Measurements from ENCODE around the gene TAF3. TPM values are rescaled to one million over a fixed set of nuclear protein-coding genes. Genes with fewer than 3 reads are reported as not detected.

The TAF3 gene
- total and polyA plus RNA-seq, 2 experiments from 2014 or later, result 4.1 to 6.4 TPM

GRCh38 chr10:8006274-8006999, 188.1 kb downstream of the TAF3 start:
- WGBS (ENCODE audit: low lambda C conversion rate, missing lambda C conversion rate), result 88% methylated on average over 10 of the region's 10 CpGs

GRCh38 chr10:8009031-8009430, 190.7 kb downstream of the TAF3 start:
- Histone ChIP-seq H2AFZ (no peak overlapping the region), H3K9me3 (ENCODE audit: low read depth) (no peaks in the 10 kb centered on the region), H3K79me2 (no peaks in the 10 kb centered on the region), H3K27ac (no peak overlapping the region), H3K4me2 (no peak overlapping the region), H3K4me1 (ENCODE audit: insufficient read depth) (peaks cover 6% of the 10 kb centered on the region), H3K36me3 (replicated peaks; ENCODE audit: insufficient read depth, low read depth) (no peaks in the 10 kb centered on the region), H4K20me1 (ENCODE audit: insufficient read depth, poor library complexity, severe bottlenecking) (no peaks in the 10 kb centered on the region), H3K9me2 (replicated peaks; ENCODE audit: insufficient read depth) (no peaks in the 10 kb centered on the region), H3K4me3 (no peak overlapping the region), H3K27me3 (no peaks in the 10 kb centered on the region)
- 98% methylated on average over 37 of the region's 38 CpGs for WGBS (ENCODE audit: low lambda C conversion rate, missing lambda C conversion rate)
- no peak for TF ChIP-seq EZH2 (IDR thresholded peaks at IDR 0.05; ENCODE audit: borderline replicate concordance)
- TF ChIP-seq EZH2phosphoT487 (IDR thresholded peaks at IDR 0.05; ENCODE audit: low read depth, severe bottlenecking, unreplicated experiment), result no peak
- no peak for TF ChIP-seq CTCF (IDR thresholded peaks at IDR 0.05; ENCODE audit: poor library complexity)
- no peak for DNase-seq (ENCODE audit: low spot score)

More at GRCh38 chr10:8006274-8006999, 188.1 kb downstream of the TAF3 start:
- TF ChIP-seq CTCF (IDR thresholded peaks at IDR 0.05; ENCODE audit: poor library complexity) (no peak), EZH2phosphoT487 (IDR thresholded peaks at IDR 0.05; ENCODE audit: low read depth, severe bottlenecking, unreplicated experiment) (no peak), EZH2 (IDR thresholded peaks at IDR 0.05; ENCODE audit: borderline replicate concordance) (no peak)
- H3K9me3 ChIP-seq (ENCODE audit: low read depth), result no peaks in the 10 kb centered on the region
- no peak overlapping the region for H3K27ac ChIP-seq
- H2AFZ ChIP-seq, result no peak overlapping the region
- DNase-seq (ENCODE audit: low spot score), result no peak
- no peaks in the 10 kb centered on the region for H4K20me1 ChIP-seq (ENCODE audit: insufficient read depth, poor library complexity, severe bottlenecking)
- no peak overlapping the region for H3K4me2 ChIP-seq
- H3K27me3 ChIP-seq, result no peaks in the 10 kb centered on the region
- H3K36me3 ChIP-seq (replicated peaks; ENCODE audit: insufficient read depth, low read depth), result no peaks in the 10 kb centered on the region
- H3K4me1 ChIP-seq (ENCODE audit: insufficient read depth), result no peaks in the 10 kb centered on the region
- H3K79me2 ChIP-seq, result no peaks in the 10 kb centered on the region
- no peaks in the 10 kb centered on the region for H3K9me2 ChIP-seq (replicated peaks; ENCODE audit: insufficient read depth)
- H3K4me3 ChIP-seq, result no peak overlapping the region

GRCh38 chr10:8013006-8013405, 194.7 kb downstream of the TAF3 start:
- H3K79me2 ChIP-seq, result no peaks in the 10 kb centered on the region
- H3K27ac ChIP-seq, result peak overlapping the region; percentile 8
- no peak overlapping the region for H3K4me3 ChIP-seq
- DNase-seq (ENCODE audit: low spot score), result no peak
- WGBS (ENCODE audit: low lambda C conversion rate, missing lambda C conversion rate), result 87% methylated on average over 1 of the region's 1 CpG
- H3K4me1 ChIP-seq (ENCODE audit: insufficient read depth), result peaks cover 6% of the 10 kb centered on the region
- H4K20me1 ChIP-seq (ENCODE audit: insufficient read depth, poor library complexity, severe bottlenecking), result no peaks in the 10 kb centered on the region
- no peak overlapping the region for H2AFZ ChIP-seq
- TF ChIP-seq EZH2phosphoT487 (IDR thresholded peaks at IDR 0.05; ENCODE audit: low read depth, severe bottlenecking, unreplicated experiment) (no peak), CTCF (IDR thresholded peaks at IDR 0.05; ENCODE audit: poor library complexity) (no peak), EZH2 (IDR thresholded peaks at IDR 0.05; ENCODE audit: borderline replicate concordance) (no peak)
- no peaks in the 10 kb centered on the region for H3K9me2 ChIP-seq (replicated peaks; ENCODE audit: insufficient read depth)
- H3K4me2 ChIP-seq, result peak overlapping the region; percentile 4
- H3K36me3 ChIP-seq (replicated peaks; ENCODE audit: insufficient read depth, low read depth), result no peaks in the 10 kb centered on the region
- H3K27me3 ChIP-seq, result no peaks in the 10 kb centered on the region
- H3K9me3 ChIP-seq (ENCODE audit: low read depth), result no peaks in the 10 kb centered on the region

Data from hepatocyte (in vitro differentiated cells).